BLaER1 treated with 17β-estradiol and CSF1 and Interleukin-3, amounts not matched to agents 10 nM and 100 nM (cell line): ENCODE results near the gene TRIM39.

ENCODE experiments used
- H3K27ac ChIP-seq, 11 experiments: shearing (Covaris generic); formaldehyde crosslinking; 2 replicates each; pipeline ENCODE4 v1.8.1; 2022
- H3K27me3 ChIP-seq, 11 experiments: shearing (Covaris generic); formaldehyde crosslinking; 2 replicates each; pipeline ENCODE4 v1.8.1; 2022
- H3K36me3 ChIP-seq, 11 experiments: shearing (Covaris generic); formaldehyde crosslinking; 2 replicates each; pipeline ENCODE4 v1.8.1; 2022
- H3K4me1 ChIP-seq, 10 experiments: shearing (Covaris generic); formaldehyde crosslinking; 2 replicates each; pipeline ENCODE4 v1.8.1; 2022
- H3K4me2 ChIP-seq, 11 experiments: shearing (Covaris generic); formaldehyde crosslinking; 2 replicates each; pipeline ENCODE4 v1.8.1; 2022
- H3K4me3 ChIP-seq, 10 experiments: shearing (Covaris generic); formaldehyde crosslinking; 2 replicates each; pipeline ENCODE4 v1.8.1; 2022
- H3K9ac ChIP-seq, 11 experiments: shearing (Covaris generic); formaldehyde crosslinking; 2 replicates each; pipeline ENCODE4 v1.8.1; 2022
- H3K9me3 ChIP-seq, 11 experiments: shearing (Covaris generic); formaldehyde crosslinking; replicated peaks in 1 of 11; 2 replicates each; pipeline ENCODE4 v1.8.1; 2022
- H4K20me1 ChIP-seq, 11 experiments: shearing (Covaris generic); formaldehyde crosslinking; 2 replicates each; pipeline ENCODE4 v1.8.1; 2022
- Cebpa-rat ChIP-seq, 11 experiments: shearing (Covaris generic); IDR thresholded peaks; 2 replicates each; pipeline ENCODE4 v1.8.1; 2022

Gene TRIM39

GRCh38 chr6:30312266-30312665 lies 14.5 kb upstream of the TRIM39 start:
- Histone ChIP-seq H3K27me3 (no peaks in the 10 kb centered on the region), H3K36me3 (peaks cover 74 to 97% (median 90%) of the 10 kb centered on the region in 11 experiments), H3K9me3 (no peaks in the 10 kb centered on the region), H3K9ac (no peak overlapping the region), H3K27ac (no peak overlapping the region), H4K20me1 (peaks cover 67 to 100% (median 96%) of the 10 kb centered on the region in 11 experiments; a peak in 21 of 22 replicates), H3K4me2 (no peak overlapping the region), H3K4me1 (0 out of 20 replicates have a peak, but pooled peaks cover 0 to 5% (median 0%) of the 10 kb centered on the region in 10 experiments), H3K4me3 (no peak overlapping the region)
- TF ChIP-seq Cebpa-rat (IDR thresholded peaks at IDR 0.05): no peak

GRCh38 chr6:30312676-30313321 lies 13.9 kb upstream of the TRIM39 start:
- no peak overlapping the region for H3K4me3 ChIP-seq
- H3K9me3 ChIP-seq: no peaks in the 10 kb centered on the region
- H3K36me3 ChIP-seq: peaks cover 68 to 97% (median 91%) of the 10 kb centered on the region in 11 experiments
- 0 out of 20 replicates have a peak, but pooled peaks cover 0 to 5% (median 0%) of the 10 kb centered on the region in 10 experiments for H3K4me1 ChIP-seq
- H3K27me3 ChIP-seq: no peaks in the 10 kb centered on the region
- H3K4me2 ChIP-seq: no peak overlapping the region
- no peak overlapping the region for H3K9ac ChIP-seq
- peaks cover 67 to 100% (median 96%) of the 10 kb centered on the region in 11 experiments; a peak in 21 of 22 replicates for H4K20me1 ChIP-seq
- TF ChIP-seq Cebpa-rat (IDR thresholded peaks at IDR 0.05): no peak
- H3K27ac ChIP-seq: no peak overlapping the region

- H3K27ac ChIP-seq: no peak overlapping the region
- H3K9me3 ChIP-seq: no peaks in the 10 kb centered on the region
- peaks cover 64 to 97% (median 84%) of the 10 kb centered on the region in 11 experiments for H3K36me3 ChIP-seq
- peaks cover 0 to 6% (median 1%) of the 10 kb centered on the region in 10 experiments; a peak in 5 of 20 replicates for H3K4me1 ChIP-seq
- H3K4me3 ChIP-seq: no peak overlapping the region
- H4K20me1 ChIP-seq: peaks cover 73 to 100% (median 98%) of the 10 kb centered on the region in 11 experiments; a peak in 21 of 22 replicates
- TF ChIP-seq Cebpa-rat (IDR thresholded peaks at IDR 0.05): no peak
- H3K27me3 ChIP-seq: no peaks in the 10 kb centered on the region
- no peak overlapping the region for H3K9ac ChIP-seq
- no peak overlapping the region for H3K4me2 ChIP-seq
Observed at GRCh38 chr6:30315156-30315555, 11.6 kb upstream of the TRIM39 start.

GRCh38 chr6:30317913-30318589 lies 8.7 kb upstream of the TRIM39 start:
- peaks cover 77 to 100% (median 100%) of the 10 kb centered on the region in 11 experiments; a peak in 21 of 22 replicates for H4K20me1 ChIP-seq
- no peak overlapping the region for H3K27ac ChIP-seq
- no peaks in the 10 kb centered on the region for H3K9me3 ChIP-seq
- H3K27me3 ChIP-seq: no peaks in the 10 kb centered on the region
- no peak overlapping the region for H3K4me2 ChIP-seq
- peaks cover 49 to 100% (median 72%) of the 10 kb centered on the region in 11 experiments for H3K36me3 ChIP-seq
- H3K4me1 ChIP-seq: peaks cover 21 to 31% (median 26%) of the 10 kb centered on the region in 10 experiments; a peak in 19 of 20 replicates
- TF ChIP-seq Cebpa-rat (IDR thresholded peaks at IDR 0.05): no peak
- no peak overlapping the region for H3K9ac ChIP-seq
- H3K4me3 ChIP-seq: no peak overlapping the region

- Histone ChIP-seq H3K36me3 (peaks cover 37 to 93% (median 62%) of the 10 kb centered on the region in 11 experiments), H3K27ac (no peak overlapping the region)
Observed at GRCh38 chr6:30319146-30319835, 7.4 kb upstream of the TRIM39 start.

GRCh38 chr6:30321692-30322388 lies 4.9 kb upstream of the TRIM39 start:
- Histone ChIP-seq H3K4me3 (no peak overlapping the region), H3K27me3 (no peaks in the 10 kb centered on the region), H3K27ac (no peak overlapping the region), H3K9ac (no peak overlapping the region), H3K36me3 (peaks cover 11 to 67% (median 37%) of the 10 kb centered on the region in 11 experiments), H3K9me3 (no peaks in the 10 kb centered on the region), H3K4me2 (peak overlapping the region in 4 of 11 experiments; percentile 35 to 100 (median 72); a peak in 6 of 22 replicates), H3K4me1 (peaks cover 40 to 55% (median 49%) of the 10 kb centered on the region in 10 experiments), H4K20me1 (peaks cover 69 to 92% (median 87%) of the 10 kb centered on the region in 11 experiments; a peak in 21 of 22 replicates)
- TF ChIP-seq Cebpa-rat (IDR thresholded peaks at IDR 0.05): no peak

More at GRCh38 chr6:30319146-30319835, 7.4 kb upstream of the TRIM39 start:
- Histone ChIP-seq H3K4me3 (no peak overlapping the region), H3K9me3 (no peaks in the 10 kb centered on the region), H3K9ac (no peak overlapping the region), H4K20me1 (peaks cover 76 to 100% (median 100%) of the 10 kb centered on the region in 11 experiments; a peak in 21 of 22 replicates), H3K27me3 (no peaks in the 10 kb centered on the region), H3K4me2 (no peak overlapping the region), H3K4me1 (peaks cover 29 to 43% (median 39%) of the 10 kb centered on the region in 10 experiments)
- no peak for TF ChIP-seq Cebpa-rat (IDR thresholded peaks at IDR 0.05)

GRCh38 chr6:30322527-30323501 lies 3.9 kb upstream of the TRIM39 start:
- Histone ChIP-seq H3K4me1 (peaks cover 47 to 62% (median 55%) of the 10 kb centered on the region in 10 experiments), H3K4me3 (no peak overlapping the region)

More at GRCh38 chr6:30322527-30323501, 3.9 kb upstream of the TRIM39 start:
- H3K36me3 ChIP-seq: peaks cover 8 to 58% (median 31%) of the 10 kb centered on the region in 11 experiments
- no peak for TF ChIP-seq Cebpa-rat (IDR thresholded peaks at IDR 0.05)
- H3K27me3 ChIP-seq: no peaks in the 10 kb centered on the region
- H3K9me3 ChIP-seq: no peaks in the 10 kb centered on the region
- H4K20me1 ChIP-seq: peaks cover 61 to 82% (median 78%) of the 10 kb centered on the region in 11 experiments; a peak in 20 of 22 replicates
- no peak overlapping the region for H3K27ac ChIP-seq
- H3K9ac ChIP-seq: no peak overlapping the region
- H3K4me2 ChIP-seq: peak overlapping the region; percentile 2 to 100 (median 50); a peak in 18 of 22 replicates
